ENCODE results near the gene CDK5.

DNA sequence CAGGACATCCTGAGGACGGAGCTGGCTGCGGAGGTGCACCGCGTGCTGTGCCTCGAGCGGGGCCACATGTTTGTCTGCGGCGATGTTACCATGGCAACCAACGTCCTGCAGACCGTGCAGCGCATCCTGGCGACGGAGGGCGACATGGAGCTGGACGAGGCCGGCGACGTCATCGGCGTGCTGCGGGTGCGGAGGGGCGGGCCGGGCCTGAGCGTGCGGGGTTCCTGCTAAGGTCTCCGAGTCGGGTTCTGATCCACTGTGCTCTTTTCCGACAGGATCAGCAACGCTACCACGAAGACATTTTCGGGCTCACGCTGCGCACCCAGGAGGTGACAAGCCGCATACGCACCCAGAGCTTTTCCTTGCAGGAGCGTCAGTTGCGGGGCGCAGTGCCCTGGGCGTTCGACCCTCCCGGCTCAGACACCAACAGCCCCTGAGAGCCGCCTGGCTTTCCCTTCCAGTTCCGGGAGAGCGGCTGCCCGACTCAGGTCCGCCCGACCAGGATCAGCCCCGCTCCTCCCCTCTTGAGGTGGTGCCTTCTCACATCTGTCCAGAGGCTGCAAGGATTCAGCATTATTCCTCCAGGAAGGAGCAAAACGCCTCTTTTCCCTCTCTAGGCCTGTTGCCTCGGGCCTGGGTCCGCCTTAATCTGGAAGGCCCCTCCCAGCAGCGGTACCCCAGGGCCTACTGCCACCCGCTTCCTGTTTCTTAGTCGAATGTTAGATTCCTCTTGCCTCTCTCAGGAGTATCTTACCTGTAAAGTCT is 43.8 kb downstream of the CDK5 start:
- TF ChIP-seq CTCF (IDR thresholded peaks at IDR 0.05) (no peak), POLR2A (IDR thresholded peaks at IDR 0.05) (no peak), POLR2AphosphoS5 (IDR thresholded peaks at IDR 0.05; ENCODE audit: insufficient read depth in 1 of 2, low read depth in 1 of 2) (peak in 1 of 2 donors; percentile 45)

Measured in vagina (tissue), 2 donors.